ENCODE data around the gene SETSIP.
"Not testable (repeated sequence)": the region's sequence is repeated elsewhere in the genome, so short reads cannot be mapped to it uniquely, and the experiment has no call there.

Gene SETSIP

GRCh38 chr1:92030656-92031107 is 44.5 kb downstream of the SETSIP start:
- no peak overlapping the region for H3K27ac ChIP-seq (replicated peaks)
- DNase-seq (ENCODE audit: low read depth in 1 of 2, low spot score in 1 of 2), result no peak
- H3K4me3 ChIP-seq (replicated peaks; ENCODE audit: insufficient read depth, low read length), result no peak overlapping the region
- peaks cover 8% of the 10 kb centered on the region for H3K27me3 ChIP-seq (ENCODE audit: insufficient read depth, poor library complexity, severe bottlenecking)
- no peak for TF ChIP-seq SPI1 (IDR thresholded peaks at IDR 0.05; ENCODE audit: borderline replicate concordance, low read depth)

- H3K27ac ChIP-seq (replicated peaks), result no peak overlapping the region
- H3K4me3 ChIP-seq (replicated peaks; ENCODE audit: insufficient read depth, low read length), result peak overlapping the region; percentile 25
- TF ChIP-seq SPI1 (IDR thresholded peaks at IDR 0.05; ENCODE audit: borderline replicate concordance, low read depth) (no peak), CTCF (IDR thresholded peaks at IDR 0.05; ENCODE audit: insufficient read depth, low read length) (no peak), GABPA (IDR thresholded peaks at IDR 0.05; ENCODE audit: low read depth) (no peak), POLR2AphosphoS5 (IDR thresholded peaks at IDR 0.05; ENCODE audit: low read depth) (no peak), REST (IDR thresholded peaks at IDR 0.05; ENCODE audit: insufficient replicate concordance, low read depth) (no peak)
- H3K27me3 ChIP-seq (ENCODE audit: insufficient read depth, poor library complexity, severe bottlenecking), result peaks cover 8% of the 10 kb centered on the region
- DNase-seq (ENCODE audit: low read depth in 1 of 2, low spot score in 1 of 2), result no peak
Measured at GRCh38 chr1:92029241-92029922, 45.8 kb downstream of the SETSIP start.

GRCh38 chr1:92026806-92027205 is 48.4 kb downstream of the SETSIP start:
- Histone ChIP-seq H3K27ac (replicated peaks) (no peak overlapping the region), H3K4me3 (replicated peaks; ENCODE audit: insufficient read depth, low read length) (no peak overlapping the region), H3K27me3 (ENCODE audit: insufficient read depth, poor library complexity, severe bottlenecking) (peaks cover 8% of the 10 kb centered on the region)
- DNase-seq (ENCODE audit: low read depth in 1 of 2, low spot score in 1 of 2), result peak in 1 of 2 experiments; percentile 1
- no peak for TF ChIP-seq POLR2AphosphoS5 (IDR thresholded peaks at IDR 0.05; ENCODE audit: low read depth)
- TF ChIP-seq GABPA (IDR thresholded peaks at IDR 0.05; ENCODE audit: low read depth), result no peak
- TF ChIP-seq REST (IDR thresholded peaks at IDR 0.05; ENCODE audit: insufficient replicate concordance, low read depth), result no peak
- no peak for TF ChIP-seq SPI1 (IDR thresholded peaks at IDR 0.05; ENCODE audit: borderline replicate concordance, low read depth)
- TF ChIP-seq CTCF (IDR thresholded peaks at IDR 0.05; ENCODE audit: insufficient read depth, low read length), result no peak

- H3K27ac ChIP-seq (replicated peaks); DNase-seq (ENCODE audit: low read depth in 1 of 2, low spot score in 1 of 2); H3K4me3 ChIP-seq (replicated peaks; ENCODE audit: insufficient read depth, low read length); H3K27me3 ChIP-seq (ENCODE audit: insufficient read depth, poor library complexity, severe bottlenecking): not testable (repeated sequence)
Measured at GRCh38 chr1:92026042-92026441, 49.2 kb downstream of the SETSIP start.
